Stomach (tissue), 9 donors: ENCODE measurements around the gene IPO13. TPM values are rescaled to one million over a fixed set of nuclear protein-coding genes. Genes with fewer than 3 reads are reported as not detected.

Experiments
- DNase-seq, 2 donors: peaks; one replicate each; pipeline versions ENCODE4 v3.0.0 to v3.0.0-alpha.2; 2013 to 2019
- H3K27ac ChIP-seq, 5 donors: fragments of 200-600 bp in 4 of 5; sonication (generic) in 4 of 5; one replicate each; pipeline ENCODE4 v1.5.1; 2013 to 2019; ENCODE audit warnings: mild to moderate bottlenecking in 1 of 5, moderate library complexity in 1 of 5
- H3K27me3 ChIP-seq, 3 donors: fragments of 200-600 bp; sonication (generic); one replicate each; pipeline ENCODE4 v1.5.1; 2017 to 2019; ENCODE audit warnings: mixed run types in 1 of 3
- H3K36me3 ChIP-seq, 4 donors: fragments of 200-600 bp; sonication (generic); 1 replicate in 3 of 4; 2 replicates in 1 of 4; pipeline ENCODE4 v1.5.1; 2016 to 2019
- H3K4me1 ChIP-seq, 4 donors: fragments of 200-600 bp; sonication (generic); one replicate each; pipeline ENCODE4 v1.5.1; 2016 to 2019
- H3K4me3 ChIP-seq, 4 donors: fragments of 200-600 bp; sonication (generic) in 3 of 4; one replicate each; pipeline ENCODE4 v1.5.1; 2016 to 2019; ENCODE audit warnings: mild to moderate bottlenecking in 1 of 4
- H3K9me3 ChIP-seq, 4 donors: fragments of 200-600 bp; sonication (generic); one replicate each; pipeline ENCODE4 v1.5.1; 2016 to 2019
- CTCF ChIP-seq, 7 experiments: fragments of 450-650 bp in 4 of 7; fragments of 200-600 bp in 3 of 7; sonication (generic) in 3 of 7; IDR thresholded peaks; one replicate each; pipeline ENCODE4 v1.5.1; 2016 to 2019; ENCODE audit warnings: antibody characterized with exemption in 7 of 7, control low read depth in 2 of 7, mild to moderate bottlenecking in 1 of 7
- EP300 ChIP-seq: sonication (generic); formaldehyde crosslinking; IDR thresholded peaks from one replicate; pipeline ENCODE4 v1.6.1; 2017; ENCODE audit warnings: antibody characterized with exemption
- POLR2A ChIP-seq, 4 donors: fragments of 450-650 bp; IDR thresholded peaks; one replicate each; pipeline ENCODE4 v1.6.1; 2016; ENCODE audit warnings: antibody characterized with exemption in 4 of 4, control low read depth in 2 of 4, mild to moderate bottlenecking in 1 of 4, moderate library complexity in 1 of 4
- POLR2AphosphoS5 ChIP-seq, 3 donors: sonication (generic); formaldehyde crosslinking; IDR thresholded peaks; one replicate each; pipeline ENCODE4 v1.6.1; 2016; ENCODE audit warnings: antibody characterized with exemption in 3 of 3
- WGBS, 5 donors: extraction: QIAGEN DNeasy Blood & Tissue Kit in 3 of 5; methylation state at CpG; one replicate each; pipeline versions ENCODE4 v1.1.5 to v1.1.7; 2013 to 2018; 5-methylcytosine and 5-hydroxymethylcytosine counted together
- intact Hi-C: fragments of 100-400 bp; cut with DNase I; formaldehyde crosslinking; loops from one replicate; pipeline ENCODE4 v1.15.1; 2023; ENCODE audit warnings: low total_unique reads
- polyA plus RNA-seq, 3 donors: library from polyadenylated mRNA; stranded (reverse); fragments of 200-250 nt; gene quantifications; one replicate each; pipeline ENCODE4 v1.2.3, GENCODE V29; 2013
- total RNA-seq, 5 donors: library from RNA; depleted of rRNA; stranded (reverse); fragments of >200 nt; gene quantifications; one replicate each; pipeline versions ENCODE4 v1.1.0 to v1.2.3, GENCODE V29; 2014 to 2016
- donor health status: healthy with polysubstance abuse.
- donor health status: Bipolar disorder and iron deficiency.
- donor health status: healthy.

The IPO13 gene
- total and polyA plus RNA-seq, 8 donors = 6.2 to 54.5 (median 16.9) TPM

- Histone ChIP-seq H3K36me3 (peaks cover 0 to 35% (median 2%) of the 10 kb centered on the region in 4 donors), H3K4me3 (no peak overlapping the region)
Observed at GRCh38 chr1:43908858-43909257, 37.9 kb upstream of the IPO13 start.

DNA sequence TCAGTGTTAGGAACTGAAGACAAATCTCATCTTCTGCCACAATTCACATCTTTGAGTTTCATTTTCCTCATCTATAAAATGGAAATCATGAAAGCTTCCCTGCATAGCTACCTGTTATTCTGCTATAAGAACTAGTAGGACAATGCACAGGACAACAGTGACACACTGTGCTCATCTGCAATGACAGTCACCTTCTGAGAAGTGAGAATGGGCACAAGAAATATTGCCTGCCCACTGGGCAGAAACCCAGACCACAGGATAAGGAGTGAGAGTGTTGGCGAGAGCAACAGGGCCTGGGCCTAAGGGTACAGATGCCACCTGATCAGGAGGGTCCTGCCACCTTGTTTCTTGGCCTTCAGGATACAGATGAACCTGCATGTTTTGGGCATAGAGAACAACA is 36.4 kb upstream of the IPO13 start:
- WGBS, 5 donors = 80 to 100% (median 90%) methylated on average over 1 of the region's 1 CpG
- Histone ChIP-seq H3K4me3 (no peak overlapping the region), H3K36me3 (peaks cover 0 to 35% (median 2%) of the 10 kb centered on the region in 4 donors), H3K27ac (no peak overlapping the region), H3K4me1 (peaks cover 0 to 18% (median 5%) of the 10 kb centered on the region in 4 donors), H3K9me3 (no peaks in the 10 kb centered on the region), H3K27me3 (no peaks in the 10 kb centered on the region)
- intact Hi-C loops = no loop called here
- TF ChIP-seq POLR2A (IDR thresholded peaks at IDR 0.05) (no peak), POLR2AphosphoS5 (IDR thresholded peaks at IDR 0.05) (no peak), EP300 (no peak), CTCF (IDR thresholded peaks at IDR 0.05) (no peak)
- DNase-seq = no peak

More at GRCh38 chr1:43908858-43909257, 37.9 kb upstream of the IPO13 start:
- intact Hi-C loops = no loop called here
- Histone ChIP-seq H3K9me3 (no peaks in the 10 kb centered on the region), H3K27me3 (no peaks in the 10 kb centered on the region), H3K27ac (no peak overlapping the region), H3K4me1 (peaks cover 0 to 15% (median 5%) of the 10 kb centered on the region in 4 donors)
- TF ChIP-seq CTCF (IDR thresholded peaks at IDR 0.05) (no peak), POLR2A (IDR thresholded peaks at IDR 0.05) (no peak), EP300 (no peak), POLR2AphosphoS5 (IDR thresholded peaks at IDR 0.05) (no peak)
- 91 to 96% (median 94%) methylated on average over 5 of the region's 5 CpGs for WGBS, 5 donors
- no peak for DNase-seq

GRCh38 chr1:43912607-43913006 is 34.1 kb upstream of the IPO13 start:
- H3K4me3 ChIP-seq = no peak overlapping the region
- no peak for DNase-seq
- H3K9me3 ChIP-seq = no peaks in the 10 kb centered on the region
- H3K36me3 ChIP-seq = peaks cover 0 to 26% (median 0%) of the 10 kb centered on the region in 4 donors
- TF ChIP-seq POLR2AphosphoS5 (IDR thresholded peaks at IDR 0.05) = peak in 2 of 3 donors; percentile 14 to 21
- no peak for TF ChIP-seq POLR2A (IDR thresholded peaks at IDR 0.05)
- H3K4me1 ChIP-seq = peaks cover 0 to 18% (median 5%) of the 10 kb centered on the region in 4 donors
- peak overlapping the region in 3 of 5 donors; percentile 4 to 73 (median 32) for H3K27ac ChIP-seq
- WGBS, 5 donors = 63 to 73% (median 70%) methylated on average over 2 of the region's 2 CpGs
- no peaks in the 10 kb centered on the region for H3K27me3 ChIP-seq
- intact Hi-C loops = no loop called here

DNA sequence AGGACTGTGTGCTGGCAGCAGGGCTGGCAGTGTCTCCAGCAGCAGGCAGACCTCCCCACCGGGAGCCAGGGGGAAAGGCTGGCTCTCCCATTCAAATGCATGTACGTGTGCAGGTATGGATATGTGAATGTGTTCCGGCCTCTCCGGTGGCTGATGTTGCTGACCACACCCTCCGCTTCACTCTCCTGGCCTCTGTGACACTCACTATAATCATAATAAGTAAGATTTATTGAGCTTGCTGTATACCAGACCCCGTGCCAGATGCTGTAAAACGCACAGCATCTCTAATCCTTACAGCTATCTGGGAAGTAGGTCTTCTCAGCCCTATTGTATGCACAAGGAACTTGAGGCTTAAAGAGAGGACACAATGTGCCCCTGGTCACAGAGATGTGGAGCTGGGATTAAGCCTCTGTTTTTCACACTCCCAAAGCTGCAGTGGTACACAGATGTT is 33.7 kb upstream of the IPO13 start:
- TF ChIP-seq POLR2AphosphoS5 (IDR thresholded peaks at IDR 0.05) (no peak), EP300 (no peak), CTCF (IDR thresholded peaks at IDR 0.05) (no peak), POLR2A (IDR thresholded peaks at IDR 0.05) (no peak)
- H3K4me3 ChIP-seq = no peak overlapping the region
- intact Hi-C loops = no loop called here
- no peaks in the 10 kb centered on the region for H3K27me3 ChIP-seq
- no peaks in the 10 kb centered on the region for H3K9me3 ChIP-seq
- peaks cover 0 to 21% (median 0%) of the 10 kb centered on the region in 4 donors for H3K36me3 ChIP-seq
- peaks cover 0 to 18% (median 5%) of the 10 kb centered on the region in 4 donors for H3K4me1 ChIP-seq
- WGBS, 5 donors = 76 to 86% (median 83%) methylated on average over 5 to 7 of the region's 7 CpGs
- H3K27ac ChIP-seq = peak overlapping the region in 3 of 5 donors; percentile 3 to 73 (median 32)
- DNase-seq = no peak

DNA sequence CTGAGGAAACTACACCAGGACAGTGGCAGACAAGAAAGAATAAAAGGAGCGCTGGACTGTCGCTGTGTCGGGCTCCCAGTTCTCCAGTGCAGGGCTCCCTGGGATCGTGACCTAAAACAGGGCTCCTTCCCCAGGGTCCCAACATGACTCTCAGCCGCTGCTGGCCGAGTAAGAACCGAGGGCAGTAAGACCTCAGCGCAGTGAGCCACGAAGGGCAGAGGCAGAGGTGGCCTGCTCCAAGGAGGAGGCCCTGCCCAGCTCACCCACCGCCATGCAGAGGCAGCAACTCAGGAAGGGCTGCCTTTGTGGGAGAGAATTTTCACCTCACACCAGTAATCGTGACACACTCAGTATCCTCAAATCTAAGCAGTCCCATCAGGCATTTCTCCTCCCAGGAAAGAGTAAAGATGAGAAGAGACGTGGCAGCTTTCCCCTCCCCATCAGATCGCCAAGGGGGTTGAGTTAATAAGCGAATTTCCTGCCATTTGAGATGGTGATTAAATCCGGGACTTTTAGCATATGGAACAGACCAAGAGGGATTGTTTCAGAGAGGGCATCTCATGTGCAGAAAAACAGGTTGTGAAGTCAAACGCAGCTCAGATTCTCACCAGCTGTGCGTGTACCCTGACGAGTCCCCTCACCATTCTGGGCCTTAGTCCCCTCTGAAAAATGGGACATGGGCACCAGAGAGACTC is 32.9 kb upstream of the IPO13 start:
- Histone ChIP-seq H3K27ac (peak overlapping the region in 2 of 5 donors; percentile 3 to 73), H3K4me1 (peaks cover 0 to 18% (median 5%) of the 10 kb centered on the region in 4 donors), H3K4me3 (no peak overlapping the region), H3K27me3 (no peaks in the 10 kb centered on the region), H3K36me3 (peaks cover 0 to 14% (median 0%) of the 10 kb centered on the region in 4 donors), H3K9me3 (no peaks in the 10 kb centered on the region)
- intact Hi-C loops = no loop called here
- 76 to 88% (median 82%) methylated on average over 18 of the region's 18 CpGs for WGBS, 5 donors
- TF ChIP-seq POLR2AphosphoS5 (IDR thresholded peaks at IDR 0.05) (no peak), POLR2A (IDR thresholded peaks at IDR 0.05) (no peak), EP300 (no peak), CTCF (IDR thresholded peaks at IDR 0.05) (no peak)
- DNase-seq = no peak
